Psoas muscle (tissue), 8 donors: Measurements from ENCODE around the gene PPP1R15B. TPM values are rescaled to one million over a fixed set of nuclear protein-coding genes. Genes with fewer than 3 reads are reported as not detected.
A peak's percentile ranks its signal among the peaks of the same experiment; 100 is the strongest.

Experiments used
- ATAC-seq, 4 donors: fragments of 200-7000 bp; cut with Tn5 transposase; one replicate each; pipeline ENCODE4 v1.9.1; 2020; ENCODE audit warnings: moderate library complexity in 3 of 4, mild to moderate bottlenecking in 2 of 4
- DNase-seq, 2 donors: peaks; one replicate each; pipeline ENCODE4 v3.0.0-alpha.2; 2020
- H3K27ac ChIP-seq: fragments of 200-600 bp; one replicate; pipeline ENCODE4 v1.8.0; 2022
- H3K27me3 ChIP-seq, 3 donors: fragments of 200-600 bp in 1 of 3; one replicate each; pipeline versions ENCODE4 v1.6.1 to v1.8.0; 2013 to 2022; ENCODE audit warnings: low read length in 2 of 3, mild to moderate bottlenecking in 2 of 3, moderate library complexity in 1 of 3; ENCODE audit not compliant: insufficient read depth in 3 of 3
- H3K36me3 ChIP-seq, 2 donors: fragments of 200-600 bp in 1 of 2; one replicate each; pipeline versions ENCODE4 v1.6.1 to v1.8.0; 2013 to 2022; ENCODE audit warnings: low read depth in 1 of 2, mild to moderate bottlenecking in 1 of 2, moderate library complexity in 1 of 2; ENCODE audit not compliant: insufficient read depth in 1 of 2
- H3K4me1 ChIP-seq: fragments of 200-600 bp; one replicate; pipeline ENCODE4 v1.8.0; 2022
- H3K4me3 ChIP-seq: fragments of 200-600 bp; one replicate; pipeline ENCODE4 v1.8.0; 2022; ENCODE audit warnings: mild to moderate bottlenecking
- H3K9me3 ChIP-seq: fragments of 200-600 bp; one replicate; pipeline ENCODE4 v1.8.0; 2022
- CTCF ChIP-seq: fragments of 200-600 bp; IDR thresholded peaks from one replicate; pipeline ENCODE4 v1.8.0; 2022; ENCODE audit warnings: antibody characterized with exemption
- WGBS, 3 donors: extraction: QIAGEN DNeasy Blood & Tissue Kit; methylation state at CpG; one replicate each; pipeline versions ENCODE4 v1.1.6 to v1.1.7; 2013; 5-methylcytosine and 5-hydroxymethylcytosine counted together
- intact Hi-C, 2 donors: fragments of 100-400 bp; cut with DNase I; formaldehyde crosslinking; loops; one replicate each; pipeline versions ENCODE4 v1.11.0 to v1.14.2; 2022
- polyA plus RNA-seq, 3 donors: library from polyadenylated mRNA; stranded (reverse); fragments of 200-250 nt; gene quantifications; one replicate each; pipeline ENCODE4 v1.2.3, GENCODE V29; 2013
- total RNA-seq, 4 donors: library from RNA; stranded (reverse); fragmentation: NEBNext Ultra II Directional in 2 of 4; extraction: Animal tissue kit (Norgen Biotek cat#: 25700) in 2 of 4; gene quantifications; one replicate each; pipeline versions ENCODE4 v1.2.1 to v1.2.4, GENCODE V29; 2021 to 2023
- donor health status: healthy with polysubstance abuse.
- donor health status: DM: no; HTN: no; CAD: no; lungs with moderate emphysema.
- donor health status: Bipolar disorder and iron deficiency.
- donor health status: healthy.
- donor health status: DM: yes; HTN: yes; CAD: no.
- donor health status: DM: no; HTN: no; CAD: no.
- donor health status: DM: no; HTN: no; CAD: no.
- donor health status: DM: yes; HTN: yes; CAD: no.

PPP1R15B gene
- total and polyA plus RNA-seq, 7 donors: 12.2 to 35.2 (median 19.3) TPM

DNA sequence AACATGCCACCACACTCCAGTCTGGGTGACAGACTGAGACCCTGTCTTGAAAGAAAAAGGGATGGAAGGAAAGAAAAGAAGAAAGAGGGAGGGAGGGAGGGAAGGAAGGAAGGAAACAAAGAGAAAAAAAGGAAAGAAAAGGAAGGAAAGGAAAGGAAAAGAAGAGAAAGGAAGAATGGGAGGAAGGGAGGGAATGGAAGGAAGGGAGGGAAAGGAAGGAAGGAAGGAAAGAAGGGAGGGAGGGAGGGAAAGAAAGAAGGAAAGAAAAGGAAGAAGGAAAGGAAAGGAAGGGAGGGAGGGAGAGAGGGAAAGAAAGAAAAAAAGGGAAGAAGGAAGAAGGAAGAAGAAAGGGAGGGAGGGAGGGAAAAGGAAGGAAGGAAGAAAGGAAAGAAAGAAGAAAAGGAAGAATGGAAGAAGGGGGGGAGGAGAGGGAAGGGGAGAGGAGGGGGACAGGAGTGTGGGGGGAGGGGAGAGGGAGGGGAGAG is 5.0 kb upstream of the PPP1R15B start:
- H3K27me3 ChIP-seq: no peaks in the 10 kb centered on the region
- ATAC-seq: no peak
- H3K4me1 ChIP-seq: peaks cover 18% of the 10 kb centered on the region
- H3K9me3 ChIP-seq: no peaks in the 10 kb centered on the region
- intact Hi-C loops: no loop called here
- no peak for TF ChIP-seq CTCF
- H3K27ac ChIP-seq: peak overlapping the region; percentile 70
- peaks cover 0 to 15% of the 10 kb centered on the region in 2 donors for H3K36me3 ChIP-seq
- no peak for DNase-seq
- no peak overlapping the region for H3K4me3 ChIP-seq

GRCh38 chr1:204415351-204415750 is 3.7 kb upstream of the PPP1R15B start:
- intact Hi-C loops: no loop called here
- no peaks in the 10 kb centered on the region for H3K9me3 ChIP-seq
- DNase-seq: no peak
- H3K4me1 ChIP-seq: peaks cover 18% of the 10 kb centered on the region
- H3K27ac ChIP-seq: no peak overlapping the region
- ATAC-seq: no peak
- no peaks in the 10 kb centered on the region for H3K27me3 ChIP-seq
- 90 to 94% (median 94%) methylated on average over 3 of the region's 3 CpGs for WGBS, 3 donors
- peaks cover 0 to 10% of the 10 kb centered on the region in 2 donors for H3K36me3 ChIP-seq
- no peak for TF ChIP-seq CTCF
- H3K4me3 ChIP-seq: no peak overlapping the region

GRCh38 chr1:204414016-204414415 is 2.4 kb upstream of the PPP1R15B start:
- peaks cover 14% of the 10 kb centered on the region for H3K4me1 ChIP-seq

GRCh38 chr1:204413170-204413535 is 1.5 kb upstream of the PPP1R15B start:
- ATAC-seq: no peak
- Histone ChIP-seq H3K27ac (no peak overlapping the region), H3K4me3 (no peak overlapping the region), H3K36me3 (peaks cover 0 to 14% of the 10 kb centered on the region in 2 donors), H3K9me3 (no peaks in the 10 kb centered on the region), H3K27me3 (no peaks in the 10 kb centered on the region), H3K4me1 (peaks cover 13% of the 10 kb centered on the region)
- intact Hi-C loops: no loop called here
- WGBS, 3 donors: 90 to 100% (median 100%) methylated on average over 1 of the region's 1 CpG
- no peak for DNase-seq
- no peak for TF ChIP-seq CTCF

More at GRCh38 chr1:204414016-204414415, 2.4 kb upstream of the PPP1R15B start:
- TF ChIP-seq CTCF: no peak
- Histone ChIP-seq H3K36me3 (peaks cover 0 to 14% of the 10 kb centered on the region in 2 donors), H3K4me3 (no peak overlapping the region), H3K9me3 (no peaks in the 10 kb centered on the region), H3K27ac (no peak overlapping the region), H3K27me3 (no peaks in the 10 kb centered on the region)
- ATAC-seq (no peak), DNase-seq (no peak)
- intact Hi-C loops: no loop called here
